Thyroid gland (tissue), 4 donors: ENCODE results near the gene TRAIP. TPM values are rescaled to one million over a fixed set of nuclear protein-coding genes. Genes with fewer than 3 reads are reported as not detected.
"Not testable (repeated sequence)": the region's sequence is repeated elsewhere in the genome, so short reads cannot be mapped to it uniquely, and the experiment has no call there.

Experiments used
- DNase-seq, 2 donors: peaks; one replicate each; pipeline ENCODE4 v3.0.0-alpha.2; 2019
- H3K27ac ChIP-seq, 3 donors: fragments of 200-600 bp; sonication (generic); 1 replicate in 2 of 3; 2 replicates in 1 of 3; pipeline ENCODE4 v1.5.1; 2016 to 2019; ENCODE audit warnings: mild to moderate bottlenecking in 1 of 3, moderate library complexity in 1 of 3
- H3K27me3 ChIP-seq: fragments of 200-600 bp; sonication (generic); one replicate; pipeline ENCODE4 v1.5.1; 2019
- H3K36me3 ChIP-seq, 2 donors: fragments of 200-600 bp; sonication (generic); one replicate each; pipeline ENCODE4 v1.5.1; 2016 to 2019
- H3K4me1 ChIP-seq, 2 donors: fragments of 200-600 bp; sonication (generic); one replicate each; pipeline ENCODE4 v1.5.1; 2017 to 2019
- H3K4me3 ChIP-seq, 3 donors: fragments of 200-600 bp; sonication (generic); replicated peaks in 1 of 3; 1 replicate in 2 of 3; 2 replicates in 1 of 3; pipeline ENCODE4 v1.5.1; 2016; ENCODE audit warnings: mild to moderate bottlenecking in 1 of 3
- H3K9me3 ChIP-seq: fragments of 200-600 bp; sonication (generic); one replicate; pipeline ENCODE4 v1.5.1; 2017
- POLR2A ChIP-seq, 2 donors: fragments of 450-650 bp; IDR thresholded peaks; one replicate each; pipeline ENCODE4 v1.6.1; 2017; ENCODE audit warnings: antibody characterized with exemption in 2 of 2, mild to moderate bottlenecking in 2 of 2, moderate library complexity in 1 of 2
- WGBS, 2 donors: methylation state at CpG; one replicate each; pipeline ENCODE4 v1.1.5; 2017; 5-methylcytosine and 5-hydroxymethylcytosine counted together
- intact Hi-C: fragments of 100-400 bp; cut with DNase I; formaldehyde crosslinking; loops from one replicate; pipeline ENCODE4 v1.15.1; 2023
- total RNA-seq, 4 donors: library from RNA; depleted of rRNA; stranded (reverse); fragments of >200 nt; gene quantifications; one replicate each; pipeline ENCODE4 v1.2.3, GENCODE V29; 2016
- TF ChIP-seq, protein P1 (sequence below), 6 experiments: fragments of 200-600 bp in 3 of 6; fragments of 450-650 bp in 3 of 6; sonication (generic) in 3 of 6; IDR thresholded peaks; one replicate each; pipeline ENCODE4 v1.5.1; 2016 to 2019; ENCODE audit warnings: antibody characterized with exemption in 6 of 6, mild to moderate bottlenecking in 2 of 6, inconsistent platforms in 1 of 6, moderate library complexity in 1 of 6

The TRAIP gene
- total RNA-seq, 4 donors from 2014 or later: 0.73 to 7.0 (median 3.3) TPM

DNA sequence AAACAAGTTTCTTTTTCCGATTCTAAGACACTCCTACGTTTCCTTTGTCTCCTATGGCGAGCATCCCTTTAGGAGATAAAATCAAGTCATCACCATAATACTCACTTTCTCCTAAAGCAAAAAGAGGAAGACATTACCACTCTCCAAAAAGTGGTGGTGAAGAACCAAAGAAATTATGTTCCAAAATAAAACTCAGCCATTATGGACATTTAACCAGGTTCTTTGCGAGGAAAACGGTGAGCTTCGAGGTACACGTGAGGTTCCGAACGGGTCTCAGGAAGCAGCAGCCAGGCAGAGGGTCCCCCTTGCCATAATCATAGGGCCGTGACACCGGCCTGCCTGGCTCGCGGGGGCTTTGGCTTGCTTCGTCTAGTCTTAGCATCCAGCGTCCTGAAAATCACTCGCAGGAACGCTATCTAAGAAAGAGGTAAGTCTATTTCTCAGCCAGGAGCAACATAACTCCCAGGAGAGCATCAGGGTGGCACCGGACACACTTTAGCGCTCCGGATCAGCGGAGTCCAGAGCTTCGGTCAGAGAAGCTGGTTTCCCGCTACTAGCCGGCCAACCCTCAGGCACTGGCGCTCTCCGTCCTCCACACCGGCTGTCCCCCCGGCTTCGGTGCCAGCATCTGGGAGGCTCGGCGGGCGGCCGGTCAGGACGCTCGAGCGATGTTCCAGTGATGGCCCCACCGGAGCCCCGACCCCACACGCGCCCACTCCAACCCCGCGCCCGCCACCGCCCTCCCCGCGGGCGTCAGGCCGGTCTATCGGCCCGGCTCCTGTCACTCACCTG, 70.6 kb downstream of the TRAIP start:
- H3K4me1 ChIP-seq: peaks cover 11 to 28% of the 10 kb centered on the region in 2 donors
- intact Hi-C loops: loop anchor here (5.0 kb wide), 1 partner anchor 63 kb away; the partner anchor contains the start of gene GMPPB
- no peaks in the 10 kb centered on the region for H3K9me3 ChIP-seq
- peak overlapping the region; percentile 97 to 98 (median 97) for H3K27ac ChIP-seq
- 9 to 10% methylated on average over 17 of the region's 50 CpGs for WGBS, 2 donors
- no peak for TF ChIP-seq POLR2A (IDR thresholded peaks at IDR 0.05)
- TF ChIP-seq, protein P1, sequence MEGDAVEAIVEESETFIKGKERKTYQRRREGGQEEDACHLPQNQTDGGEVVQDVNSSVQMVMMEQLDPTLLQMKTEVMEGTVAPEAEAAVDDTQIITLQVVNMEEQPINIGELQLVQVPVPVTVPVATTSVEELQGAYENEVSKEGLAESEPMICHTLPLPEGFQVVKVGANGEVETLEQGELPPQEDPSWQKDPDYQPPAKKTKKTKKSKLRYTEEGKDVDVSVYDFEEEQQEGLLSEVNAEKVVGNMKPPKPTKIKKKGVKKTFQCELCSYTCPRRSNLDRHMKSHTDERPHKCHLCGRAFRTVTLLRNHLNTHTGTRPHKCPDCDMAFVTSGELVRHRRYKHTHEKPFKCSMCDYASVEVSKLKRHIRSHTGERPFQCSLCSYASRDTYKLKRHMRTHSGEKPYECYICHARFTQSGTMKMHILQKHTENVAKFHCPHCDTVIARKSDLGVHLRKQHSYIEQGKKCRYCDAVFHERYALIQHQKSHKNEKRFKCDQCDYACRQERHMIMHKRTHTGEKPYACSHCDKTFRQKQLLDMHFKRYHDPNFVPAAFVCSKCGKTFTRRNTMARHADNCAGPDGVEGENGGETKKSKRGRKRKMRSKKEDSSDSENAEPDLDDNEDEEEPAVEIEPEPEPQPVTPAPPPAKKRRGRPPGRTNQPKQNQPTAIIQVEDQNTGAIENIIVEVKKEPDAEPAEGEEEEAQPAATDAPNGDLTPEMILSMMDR (IDR thresholded peaks at IDR 0.05): no peak
- DNase-seq: peak; percentile 67 to 70
- no peaks in the 10 kb centered on the region for H3K27me3 ChIP-seq
- H3K4me3 ChIP-seq: peak overlapping the region; percentile 79 to 95 (median 87)
- H3K36me3 ChIP-seq: peaks cover 3 to 7% of the 10 kb centered on the region in 2 donors

DNA sequence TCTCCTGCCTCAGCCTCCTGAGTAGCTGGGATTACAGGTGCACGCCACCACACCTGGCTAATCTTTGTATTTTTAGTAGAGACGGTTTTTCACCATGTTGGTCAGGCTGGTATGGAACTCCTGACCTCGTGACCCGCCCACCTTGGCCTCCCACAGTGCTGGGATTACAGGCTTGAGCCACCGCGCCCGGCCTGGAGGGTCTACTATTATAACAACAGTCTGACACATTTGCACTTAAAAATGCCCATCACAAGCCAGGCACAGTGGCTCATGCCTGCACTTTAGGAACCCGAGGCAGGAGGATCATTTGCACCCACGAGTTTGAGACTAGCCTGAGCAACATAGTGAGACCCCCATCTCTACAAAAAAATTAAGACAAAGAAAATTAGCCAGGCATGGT, 74.1 kb downstream of the TRAIP start:
- H3K27ac ChIP-seq, H3K9me3 ChIP-seq, H3K27me3 ChIP-seq, H3K4me3 ChIP-seq, H3K36me3 ChIP-seq, intact Hi-C loops, DNase-seq: not testable (repeated sequence)
- peaks cover 20 to 30% of the 10 kb centered on the region in 2 donors for H3K4me1 ChIP-seq
- WGBS, 2 donors: 90 to 95% methylated on average over 7 to 9 of the region's 9 CpGs

DNA sequence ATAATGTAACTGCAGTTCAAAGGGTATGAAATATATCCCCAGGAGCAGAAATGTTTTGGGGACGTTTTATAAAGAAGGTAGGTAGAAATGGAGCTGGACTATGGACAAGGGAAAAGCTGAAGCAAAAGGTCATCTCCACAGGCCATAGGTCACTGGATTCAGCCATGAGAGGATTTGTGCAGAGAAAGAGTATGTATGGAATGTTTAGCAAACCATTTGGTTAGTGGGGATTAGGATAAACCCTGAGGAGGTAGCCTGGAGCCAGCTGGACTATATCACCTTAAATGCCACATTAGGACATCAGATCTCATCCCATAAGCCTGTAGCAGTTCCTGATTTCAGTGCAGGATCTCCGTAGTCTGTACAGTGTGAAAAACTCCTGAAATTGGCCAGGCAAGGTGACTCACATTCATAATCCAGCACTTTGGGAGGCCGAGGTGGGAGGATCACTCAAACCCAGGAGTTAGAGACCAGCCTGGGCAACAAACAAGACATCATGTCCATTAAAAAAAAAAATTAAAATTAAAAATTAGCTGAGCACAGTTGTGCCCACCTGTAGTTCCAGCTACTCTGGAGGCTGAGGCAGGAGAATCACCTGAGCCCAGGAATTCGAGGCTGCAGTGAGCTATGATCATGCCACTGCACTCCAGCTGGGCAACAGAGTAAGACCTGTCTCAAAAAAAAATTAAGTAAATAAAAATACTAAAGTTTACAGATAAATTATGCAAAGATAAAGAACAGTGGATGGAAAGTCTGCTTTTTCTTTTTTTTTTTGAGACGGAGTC, 74.8 kb downstream of the TRAIP start:
- WGBS, 2 donors: 94 to 96% methylated on average over 5 of the region's 5 CpGs
- intact Hi-C loops: no loop called here

DNA sequence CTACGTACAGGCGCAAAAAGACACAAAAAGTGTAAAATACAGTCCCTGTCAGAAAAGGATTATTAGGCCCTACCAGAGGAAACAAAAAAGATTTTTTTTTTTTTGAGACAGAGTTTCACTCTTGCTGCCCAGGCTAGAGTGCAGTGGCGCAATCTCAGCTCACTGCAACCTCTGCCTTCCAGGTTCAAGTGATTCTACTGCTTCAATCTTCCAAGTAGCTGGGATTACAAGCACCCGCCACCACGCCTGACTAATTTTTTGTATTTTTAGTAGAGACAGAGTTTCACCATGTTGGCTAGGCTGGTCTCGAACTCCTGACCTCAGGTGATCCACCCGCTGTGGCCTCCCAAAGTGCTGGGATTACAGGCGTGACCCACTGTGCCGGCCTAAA, 75.4 kb downstream of the TRAIP start:
- WGBS, 2 donors: 72 to 80% methylated on average over 9 of the region's 9 CpGs
- H3K36me3 ChIP-seq, H3K27ac ChIP-seq, H3K4me3 ChIP-seq, H3K9me3 ChIP-seq, H3K27me3 ChIP-seq, intact Hi-C loops: not testable (repeated sequence)
- H3K4me1 ChIP-seq: peaks cover 15 to 24% of the 10 kb centered on the region in 2 donors
- DNase-seq: peak in 1 of 2 donors; percentile 23

More for the DNA sequence above, 74.8 kb downstream of the TRAIP start:
- no peaks in the 10 kb centered on the region for H3K9me3 ChIP-seq
- H3K27ac ChIP-seq: no peak overlapping the region
- DNase-seq: no peak
- H3K4me1 ChIP-seq: peaks cover 15 to 24% of the 10 kb centered on the region in 2 donors
- no peak for TF ChIP-seq POLR2A (IDR thresholded peaks at IDR 0.05)
- H3K4me3 ChIP-seq: no peak overlapping the region
- H3K27me3 ChIP-seq: no peaks in the 10 kb centered on the region
- peaks cover 5 to 7% of the 10 kb centered on the region in 2 donors for H3K36me3 ChIP-seq

DNA sequence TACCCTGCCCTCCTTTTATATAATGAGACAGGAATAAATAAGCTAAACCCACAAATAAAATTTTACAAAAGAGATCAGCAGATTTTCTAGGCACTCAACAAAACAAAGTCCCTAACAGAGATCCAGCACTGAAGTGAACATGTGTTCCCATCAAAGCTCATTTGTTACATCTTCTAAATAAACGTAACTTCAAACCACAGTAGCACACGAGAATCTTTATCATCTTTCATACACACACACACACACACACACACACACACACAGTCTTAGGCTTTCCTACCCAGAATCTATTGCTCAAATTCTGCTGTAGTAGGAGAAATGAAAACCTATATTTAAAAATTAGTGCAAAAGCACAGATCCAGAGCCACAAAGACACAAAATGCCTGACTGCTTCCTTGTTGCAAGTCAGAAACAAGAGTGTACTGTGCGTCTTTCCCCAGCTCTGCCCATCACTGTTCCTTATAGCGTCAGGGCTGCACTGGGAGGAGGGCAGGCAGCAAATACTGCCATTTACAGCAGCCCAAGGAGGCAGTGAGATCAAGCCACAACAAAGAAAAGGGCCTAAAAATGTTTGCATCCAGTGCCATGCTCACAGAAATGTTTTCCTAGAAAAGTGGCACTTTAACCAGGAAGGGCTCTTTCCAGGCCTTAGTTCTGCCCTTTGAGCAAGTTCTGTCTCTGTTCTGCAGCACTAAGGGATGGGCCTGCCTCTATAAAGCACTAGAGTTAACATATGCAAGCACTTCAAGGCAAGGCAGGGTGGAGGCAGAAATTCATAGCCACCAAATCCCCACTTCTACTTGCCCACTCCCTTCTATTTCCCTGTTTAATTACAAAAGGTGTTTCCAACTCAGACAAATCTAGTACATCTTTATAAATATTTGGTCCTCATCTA, 76.0 kb downstream of the TRAIP start:
- intact Hi-C loops: no loop called here
- Histone ChIP-seq H3K4me1 (peaks cover 13 to 21% of the 10 kb centered on the region in 2 donors), H3K27me3 (no peaks in the 10 kb centered on the region), H3K27ac (no peak overlapping the region), H3K9me3 (no peaks in the 10 kb centered on the region), H3K36me3 (peaks cover 6 to 7% of the 10 kb centered on the region in 2 donors), H3K4me3 (no peak overlapping the region)
- DNase-seq: no peak
- WGBS, 2 donors: 74 to 76% methylated on average over 4 of the region's 4 CpGs
- TF ChIP-seq, protein P1 (IDR thresholded peaks at IDR 0.05): no peak
